HepG2 (cell line): ENCODE data around the gene OTUB2. TPM values are rescaled to one million over a fixed set of nuclear protein-coding genes. Genes with fewer than 3 reads are reported as not detected.

Experiments used
- ATF7-NPFF ChIP-seq: sonication (generic); formaldehyde crosslinking; IDR thresholded peaks from 2 replicates; pipeline ENCODE4 v1.8.1; 2023; ENCODE audit warnings: mild to moderate bottlenecking, low read depth, missing genetic modification reagents, moderate library complexity
- BATF2 ChIP-seq: sonication (generic); formaldehyde crosslinking; IDR thresholded peaks from 2 replicates; pipeline ENCODE4 v1.8.0; 2022; ENCODE audit warnings: mild to moderate bottlenecking, missing genetic modification reagents, moderate library complexity
- BRCA1 ChIP-seq: sonication (generic); formaldehyde crosslinking; IDR thresholded peaks from 2 replicates; pipeline ENCODE4 v1.4.0; 2020; ENCODE audit warnings: missing genetic modification reagents
- CC2D1A ChIP-seq: sonication (generic); formaldehyde crosslinking; IDR thresholded peaks from 2 replicates; pipeline ENCODE4 v1.8.1; 2023; ENCODE audit warnings: mild to moderate bottlenecking, missing genetic modification reagents
- E2F1 ChIP-seq: sonication (generic); formaldehyde crosslinking; IDR thresholded peaks from 2 replicates; pipeline ENCODE4 v1.5.0; 2020; ENCODE audit warnings: missing genetic modification reagents
- GATAD2A ChIP-seq: IDR thresholded peaks from 2 replicates; pipeline ENCODE4 v1.6.1; 2016
- HHEX ChIP-seq: IDR thresholded peaks from 2 replicates; pipeline ENCODE4 v1.6.1; 2016; ENCODE audit warnings: control low read depth
- HNF1A ChIP-seq, 2 experiments: sonication (generic) in 1 of 2; formaldehyde crosslinking in 1 of 2; IDR thresholded peaks; 2 replicates each; pipeline versions ENCODE4 v1.4.0 to v1.6.1; 2016 to 2020; ENCODE audit warnings: borderline replicate concordance in 1 of 2, low read depth in 1 of 2, mild to moderate bottlenecking in 1 of 2, missing genetic modification reagents in 1 of 2
- MBNL3 ChIP-seq: fragments of 250-450 bp; sonication (Bioruptor Pico); conservative IDR thresholded peaks from 2 replicates; pipeline ENCODE4 v1.8.0; 2022; ENCODE audit warnings: mild to moderate bottlenecking, inconsistent platforms
- MED8 ChIP-seq: sonication (generic); formaldehyde crosslinking; IDR thresholded peaks from 2 replicates; pipeline ENCODE4 v1.8.1; 2023; ENCODE audit warnings: mild to moderate bottlenecking, missing genetic modification reagents; ENCODE audit not compliant: insufficient replicate concordance
- NFE2L2 ChIP-seq: fragments of 150-350 bp; IDR thresholded peaks from 2 replicates; pipeline ENCODE4 v1.6.1; 2014; ENCODE audit warnings: low read length
- PCBP2 ChIP-seq: fragments of 200-400 bp; formaldehyde crosslinking; optimal IDR thresholded peaks from 2 replicates; pipeline ENCODE3; 2018; ENCODE audit warnings: low read length, low read depth; ENCODE audit not compliant: poor library complexity, severe bottlenecking
- PHB2 ChIP-seq: fragments of 450-650 bp; IDR thresholded peaks from 2 replicates; pipeline ENCODE4 v1.6.1; 2018; ENCODE audit not compliant: partially characterized antibody
- POLR2G ChIP-seq: fragments of 200-400 bp; formaldehyde crosslinking; IDR thresholded peaks from 2 replicates; pipeline ENCODE4 v1.6.1; 2018; ENCODE audit warnings: mild to moderate bottlenecking, low read depth, low read length, moderate library complexity
- PPARG ChIP-seq: conservative IDR thresholded peaks from 2 replicates; pipeline ENCODE4 v1.6.1; 2016; ENCODE audit warnings: missing biosample characterization, missing genetic modification reagents
- RBM22 ChIP-seq: fragments of 200-400 bp; formaldehyde crosslinking; optimal IDR thresholded peaks from 2 replicates; pipeline ENCODE3; 2017; ENCODE audit warnings: mild to moderate bottlenecking, low read length, moderate library complexity
- SALL2 ChIP-seq: sonication (generic); formaldehyde crosslinking; IDR thresholded peaks from 2 replicates; pipeline ENCODE4 v1.8.1; 2023; ENCODE audit warnings: mild to moderate bottlenecking, missing genetic modification reagents, inconsistent platforms
- SMAD9 ChIP-seq: sonication (generic); formaldehyde crosslinking; IDR thresholded peaks from 2 replicates; pipeline ENCODE4 v1.5.1; 2020; ENCODE audit warnings: mild to moderate bottlenecking, missing genetic modification reagents
- TBP ChIP-seq: sonication (generic); formaldehyde crosslinking; IDR thresholded peaks from 2 replicates; pipeline ENCODE4 v1.5.0; 2020; ENCODE audit warnings: missing genetic modification reagents
- TEAD3 ChIP-seq: optimal IDR thresholded peaks from 2 replicates; pipeline ENCODE3; 2016; ENCODE audit warnings: borderline replicate concordance
- THAP11 ChIP-seq: IDR thresholded peaks from 2 replicates; pipeline ENCODE4 v1.6.1; 2016; ENCODE audit warnings: missing biosample characterization, missing genetic modification reagents
- ZBTB20 ChIP-seq: sonication (generic); formaldehyde crosslinking; IDR thresholded peaks from 2 replicates; pipeline ENCODE4 v1.8.1; 2023; ENCODE audit warnings: missing genetic modification reagents, low read depth, mild to moderate bottlenecking, borderline replicate concordance
- polyA plus RNA-seq, 8 experiments: library from polyadenylated mRNA; depleted of rRNA in 3 of 8; stranded (reverse) in 7 of 8; unstranded in 1 of 8; fragments of >200 nt; fragmentation: Illumina TruSeq in 4 of 8; extraction: Trizol in 4 of 8; gene quantifications; 2 replicates each; pipeline versions ENCODE4 v1.2.1 to v1.2.3, GENCODE V29; 2011 to 2016; ENCODE audit warnings: low read depth in 4 of 8, missing spikeins in 1 of 8, mixed read lengths in 1 of 8; ENCODE audit not compliant: insufficient read depth in 1 of 8
- total RNA-seq, 5 experiments: library from RNA; depleted of rRNA; stranded (reverse); fragments of >200 nt; fragmentation: Illumina TruSeq; extraction: Trizol; gene quantifications; 2 replicates each; pipeline ENCODE4 v1.2.3, GENCODE V29; 2016; ENCODE audit warnings: low read depth in 1 of 5
- TF ChIP-seq, protein P1 (sequence below): sonication (generic); formaldehyde crosslinking; IDR thresholded peaks from 2 replicates; pipeline ENCODE4 v1.5.1; 2020; ENCODE audit warnings: mild to moderate bottlenecking, missing genetic modification reagents, borderline replicate concordance

OTUB2 gene
- total and polyA plus RNA-seq, 2 of the 13 experiments (the other 11 are each of a cell fraction or from before 2014, with no cell fraction given) = 2.2 to 2.4 TPM

DNA sequence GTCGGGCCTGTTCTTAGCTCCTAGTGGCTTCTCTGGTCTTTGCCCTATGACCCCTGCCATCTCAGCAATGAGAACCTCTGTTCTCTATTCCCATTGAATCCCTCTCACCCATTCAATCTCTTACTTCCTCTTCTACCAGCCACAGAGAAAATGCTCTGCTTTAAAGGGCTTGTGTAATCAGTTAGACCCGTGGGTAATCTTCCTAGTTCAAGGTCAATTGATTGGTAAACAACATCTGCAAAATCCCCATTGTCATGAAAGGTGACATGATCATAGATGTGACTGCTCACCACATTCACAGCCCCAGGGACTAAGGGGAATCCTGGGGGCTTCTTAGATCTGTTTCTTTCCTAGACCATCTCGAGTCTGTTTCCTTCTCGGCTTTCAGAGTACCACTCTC, 36.2 kb upstream of the OTUB2 start (continued):
- TF ChIP-seq HNF1A (IDR thresholded peaks at IDR 0.05; ENCODE audit: low read depth) (no peak), HNF1A (CRISPR knock-in tag; IDR thresholded peaks at IDR 0.05; ENCODE audit: borderline replicate concordance) (no peak), MBNL3 (no peak), ATF7-NPFF (CRISPR knock-in tag) (no peak), GATAD2A (CRISPR knock-in tag) (peak; percentile 70), TEAD3 (CRISPR knock-in tag) (peak; percentile 55), PHB2 (no peak), THAP11 (CRISPR knock-in tag) (peak; percentile 42; the same call in 1 of the 2 replicates), RBM22 (no peak), MED8 (CRISPR knock-in tag) (no peak), CC2D1A (CRISPR knock-in tag) (no peak), HHEX (CRISPR knock-in tag) (peak; percentile 93), PCBP2 (no peak), PPARG (CRISPR knock-in tag) (no peak), POLR2G (no peak), E2F1 (CRISPR knock-in tag) (no peak), SALL2 (CRISPR knock-in tag) (no peak), BATF2 (no peak), BRCA1 (no peak), TBP (CRISPR knock-in tag) (no peak), NFE2L2 (no peak), SMAD9 (CRISPR knock-in tag) (no peak), ZBTB20 (CRISPR knock-in tag) (no peak)
- TF ChIP-seq, protein P1, sequence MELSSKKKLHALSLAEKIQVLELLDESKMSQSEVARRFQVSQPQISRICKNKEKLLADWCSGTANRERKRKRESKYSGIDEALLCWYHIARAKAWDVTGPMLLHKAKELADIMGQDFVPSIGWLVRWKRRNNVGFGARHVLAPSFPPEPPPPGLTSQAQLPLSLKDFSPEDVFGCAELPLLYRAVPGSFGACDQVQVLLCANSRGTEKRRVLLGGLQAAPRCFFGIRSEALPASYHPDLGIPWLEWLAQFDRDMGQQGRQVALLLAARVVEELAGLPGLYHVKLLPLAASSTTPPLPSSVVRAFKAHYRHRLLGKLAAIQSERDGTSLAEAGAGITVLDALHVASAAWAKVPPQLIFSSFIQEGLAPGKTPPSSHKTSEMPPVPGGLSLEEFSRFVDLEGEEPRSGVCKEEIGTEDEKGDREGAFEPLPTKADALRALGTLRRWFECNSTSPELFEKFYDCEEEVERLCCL (CRISPR knock-in tag) = no peak
